22Rv1 (cell line): ENCODE data around the gene NEK11.

Experiments
- CTCF ChIP-seq: fragments of 450-650 bp; IDR thresholded peaks from 2 replicates; pipeline ENCODE4 v1.5.1; 2017; ENCODE audit warnings: mild to moderate bottlenecking
- ZFX ChIP-seq: fragments of 450-650 bp; IDR thresholded peaks from 2 replicates; pipeline ENCODE4 v1.6.1; 2017; ENCODE audit warnings: antibody characterized with exemption, borderline replicate concordance

GRCh38 chr3:131036986-131037385, 10.3 kb downstream of the NEK11 start:
- TF ChIP-seq CTCF (no peak), ZFX (no peak)
